Vagina (tissue), 2 donors: Measurements from ENCODE around the gene HSPA9. TPM values are rescaled to one million over a fixed set of nuclear protein-coding genes. Genes with fewer than 3 reads are reported as not detected.

Source experiments
- DNase-seq, 2 donors: peaks; one replicate each; pipeline ENCODE4 v3.0.0-alpha.2; 2017; ENCODE audit errors: extremely low spot score in 2 of 2
- H3K27ac ChIP-seq: fragments of 200-600 bp; sonication (generic); one replicate; pipeline ENCODE4 v1.5.1; 2019
- H3K27me3 ChIP-seq: fragments of 200-600 bp; sonication (generic); one replicate; pipeline ENCODE4 v1.5.1; 2019
- H3K36me3 ChIP-seq, 2 donors: fragments of 200-600 bp; sonication (generic); one replicate each; pipeline ENCODE4 v1.5.1; 2017 to 2019
- H3K4me1 ChIP-seq: fragments of 200-600 bp; sonication (generic); one replicate; pipeline ENCODE4 v1.5.1; 2019
- H3K4me3 ChIP-seq, 2 donors: fragments of 200-600 bp; sonication (generic); 1 replicate in 1 of 2; 2 replicates in 1 of 2; pipeline ENCODE4 v1.5.1; 2016 to 2019
- H3K9me3 ChIP-seq: fragments of 200-600 bp; sonication (generic); one replicate; pipeline ENCODE4 v1.5.1; 2019
- POLR2A ChIP-seq, 2 donors: fragments of 450-650 bp; IDR thresholded peaks; one replicate each; pipeline ENCODE4 v1.6.1; 2017; ENCODE audit warnings: antibody characterized with exemption in 2 of 2, mild to moderate bottlenecking in 2 of 2, moderate library complexity in 2 of 2
- POLR2AphosphoS5 ChIP-seq, 2 donors: sonication (generic); formaldehyde crosslinking; IDR thresholded peaks; one replicate each; pipeline ENCODE4 v1.9.0; 2017; ENCODE audit warnings: antibody characterized with exemption in 2 of 2, mild to moderate bottlenecking in 2 of 2, low read depth in 1 of 2; ENCODE audit not compliant: insufficient read depth in 1 of 2
- intact Hi-C: fragments of 100-400 bp; cut with DNase I; formaldehyde crosslinking; loops from one replicate; pipeline ENCODE4 v1.15.1; 2023
- total RNA-seq: library from RNA; depleted of rRNA; stranded (reverse); fragments of >200 nt; gene quantifications from one replicate; pipeline ENCODE4 v1.2.3, GENCODE V29; 2016
- TF ChIP-seq, protein P1 (sequence below), 3 experiments: fragments of 450-650 bp in 2 of 3; fragments of 200-600 bp in 1 of 3; sonication (generic) in 1 of 3; IDR thresholded peaks; one replicate each; pipeline ENCODE4 v1.5.1; 2017 to 2019; ENCODE audit warnings: antibody characterized with exemption in 3 of 3, mild to moderate bottlenecking in 2 of 3, moderate library complexity in 2 of 3

HSPA9 gene
- total RNA-seq, 1 donor from 2014 or later, result 156 TPM

- no peak overlapping the region for H3K4me3 ChIP-seq
- H3K27ac ChIP-seq, result no peak overlapping the region
- DNase-seq, result no peak
- H3K36me3 ChIP-seq, result no peaks in the 10 kb centered on the region
- no peaks in the 10 kb centered on the region for H3K9me3 ChIP-seq
- peaks cover 16% of the 10 kb centered on the region for H3K4me1 ChIP-seq
- no peaks in the 10 kb centered on the region for H3K27me3 ChIP-seq
- no peak for TF ChIP-seq POLR2AphosphoS5 (IDR thresholded peaks at IDR 0.05; ENCODE audit: insufficient read depth in 1 of 2, low read depth in 1 of 2)
- TF ChIP-seq, protein P1, sequence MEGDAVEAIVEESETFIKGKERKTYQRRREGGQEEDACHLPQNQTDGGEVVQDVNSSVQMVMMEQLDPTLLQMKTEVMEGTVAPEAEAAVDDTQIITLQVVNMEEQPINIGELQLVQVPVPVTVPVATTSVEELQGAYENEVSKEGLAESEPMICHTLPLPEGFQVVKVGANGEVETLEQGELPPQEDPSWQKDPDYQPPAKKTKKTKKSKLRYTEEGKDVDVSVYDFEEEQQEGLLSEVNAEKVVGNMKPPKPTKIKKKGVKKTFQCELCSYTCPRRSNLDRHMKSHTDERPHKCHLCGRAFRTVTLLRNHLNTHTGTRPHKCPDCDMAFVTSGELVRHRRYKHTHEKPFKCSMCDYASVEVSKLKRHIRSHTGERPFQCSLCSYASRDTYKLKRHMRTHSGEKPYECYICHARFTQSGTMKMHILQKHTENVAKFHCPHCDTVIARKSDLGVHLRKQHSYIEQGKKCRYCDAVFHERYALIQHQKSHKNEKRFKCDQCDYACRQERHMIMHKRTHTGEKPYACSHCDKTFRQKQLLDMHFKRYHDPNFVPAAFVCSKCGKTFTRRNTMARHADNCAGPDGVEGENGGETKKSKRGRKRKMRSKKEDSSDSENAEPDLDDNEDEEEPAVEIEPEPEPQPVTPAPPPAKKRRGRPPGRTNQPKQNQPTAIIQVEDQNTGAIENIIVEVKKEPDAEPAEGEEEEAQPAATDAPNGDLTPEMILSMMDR (IDR thresholded peaks at IDR 0.05), result no peak
- TF ChIP-seq POLR2A (IDR thresholded peaks at IDR 0.05), result no peak
- intact Hi-C loops, result no loop called here
Observed at GRCh38 chr5:138615461-138615860, 40.3 kb upstream of the HSPA9 start.

GRCh38 chr5:138611678-138612218 is 36.5 kb upstream of the HSPA9 start:
- Histone ChIP-seq H3K4me1 (peaks cover 30% of the 10 kb centered on the region), H3K36me3 (no peaks in the 10 kb centered on the region)

DNA sequence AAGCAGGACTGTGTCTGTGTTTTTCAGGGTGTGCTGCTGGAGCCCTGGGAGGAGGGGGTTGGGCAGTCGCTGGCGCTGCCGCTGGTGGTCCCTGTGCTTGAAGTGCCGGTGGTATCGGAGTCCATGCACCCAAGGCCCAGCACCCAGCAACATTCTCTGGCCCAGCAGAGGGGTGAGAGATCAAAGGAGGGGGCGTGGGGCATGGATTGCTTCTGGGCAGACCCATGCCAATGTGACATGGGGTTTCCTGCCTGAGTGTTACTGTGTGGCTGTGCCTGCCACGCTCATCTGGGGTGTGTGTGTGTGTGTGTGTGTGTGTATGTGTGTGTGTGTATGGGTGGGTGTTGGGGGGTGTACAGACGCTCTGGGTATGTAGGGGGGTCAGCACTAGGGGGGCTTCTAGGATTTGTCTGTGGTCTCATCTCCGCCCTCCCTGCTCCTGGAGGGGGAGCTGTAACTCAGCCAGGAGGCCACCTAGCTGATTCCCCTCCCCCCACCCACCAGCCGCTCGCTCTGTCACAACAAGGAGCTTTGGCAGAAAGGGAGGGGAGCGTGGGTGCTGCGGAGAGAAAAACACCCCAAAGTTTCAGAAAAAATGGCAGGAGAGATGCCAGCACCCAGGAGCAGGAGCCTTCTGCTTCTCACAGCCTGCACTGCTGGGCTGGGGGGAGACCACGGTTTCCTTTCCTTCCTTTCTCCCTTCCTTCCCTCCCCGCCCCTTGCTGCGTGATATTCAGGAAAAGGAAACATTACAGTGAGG is 35.9 kb upstream of the HSPA9 start:
- no peaks in the 10 kb centered on the region for H3K36me3 ChIP-seq
- H3K27me3 ChIP-seq, result no peaks in the 10 kb centered on the region
- intact Hi-C loops, result no loop called here
- H3K27ac ChIP-seq, result peak overlapping the region; percentile 48
- H3K9me3 ChIP-seq, result no peaks in the 10 kb centered on the region
- H3K4me3 ChIP-seq, result peak overlapping the region; percentile 6 to 28
- TF ChIP-seq, protein P1 (IDR thresholded peaks at IDR 0.05), result no peak
- TF ChIP-seq POLR2AphosphoS5 (IDR thresholded peaks at IDR 0.05; ENCODE audit: insufficient read depth in 1 of 2, low read depth in 1 of 2), result no peak
- no peak for TF ChIP-seq POLR2A (IDR thresholded peaks at IDR 0.05)
- peaks cover 30% of the 10 kb centered on the region for H3K4me1 ChIP-seq
- no peak for DNase-seq

More at GRCh38 chr5:138611678-138612218, 36.5 kb upstream of the HSPA9 start:
- DNase-seq, result no peak
- Histone ChIP-seq H3K27ac (peak overlapping the region; percentile 48), H3K4me3 (peak overlapping the region; percentile 6 to 28), H3K9me3 (no peaks in the 10 kb centered on the region), H3K27me3 (no peaks in the 10 kb centered on the region)
- TF ChIP-seq POLR2A (IDR thresholded peaks at IDR 0.05) (no peak), POLR2AphosphoS5 (IDR thresholded peaks at IDR 0.05; ENCODE audit: insufficient read depth in 1 of 2, low read depth in 1 of 2) (no peak)
- TF ChIP-seq, protein P1 (IDR thresholded peaks at IDR 0.05), result no peak
- intact Hi-C loops, result no loop called here

DNA sequence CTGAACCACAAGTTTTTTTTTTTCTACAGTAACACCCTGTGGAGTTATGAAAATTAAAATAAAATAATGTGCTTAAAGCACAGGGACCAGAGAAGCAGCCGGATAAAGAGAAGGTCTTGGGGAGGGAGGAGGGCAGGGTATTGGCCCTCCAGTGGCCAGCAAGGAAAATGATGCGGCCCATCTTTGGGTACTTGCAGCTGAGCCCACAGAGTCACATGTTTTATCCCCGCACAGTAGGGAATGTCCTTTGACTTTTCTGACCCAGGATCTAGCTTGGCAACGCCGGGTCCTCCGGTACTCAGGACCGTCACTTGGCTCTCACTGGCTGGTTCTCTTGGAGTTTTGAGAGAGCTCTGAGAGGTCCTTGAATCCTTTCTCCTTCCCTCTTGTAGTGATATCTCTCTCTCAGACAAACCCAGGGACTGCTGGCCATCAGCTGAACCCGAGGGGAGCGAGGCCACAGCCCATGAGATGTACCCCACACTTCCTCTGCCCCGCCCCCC is 35.3 kb upstream of the HSPA9 start:
- no peaks in the 10 kb centered on the region for H3K9me3 ChIP-seq
- TF ChIP-seq, protein P1 (IDR thresholded peaks at IDR 0.05), result no peak
- H3K27ac ChIP-seq, result peak overlapping the region; percentile 48
- intact Hi-C loops, result no loop called here
- no peak for DNase-seq
- H3K4me3 ChIP-seq, result peak overlapping the region; percentile 1 to 28
- H3K27me3 ChIP-seq, result no peaks in the 10 kb centered on the region
- H3K36me3 ChIP-seq, result no peaks in the 10 kb centered on the region
- H3K4me1 ChIP-seq, result peaks cover 30% of the 10 kb centered on the region
